HCT116 (cell line): ENCODE measurements around the gene NOA1. TPM values are rescaled to one million over a fixed set of nuclear protein-coding genes. Genes with fewer than 3 reads are reported as not detected.

ENCODE experiments used
- ATAC-seq: fragments of 200-7000 bp; cut with Tn5 transposase; 2 replicates; pipeline ENCODE4 v1.9.1; 2020; ENCODE audit warnings: mild to moderate bottlenecking, moderate library complexity
- Bru-seq: library from RNA; stranded (reverse); fragments of 400-500 nt; gene quantifications from one replicate; lab custom pipeline; 2021; lab: Mats Ljungman, UMichigan
- BruChase-seq, 2 experiments: library from RNA; stranded (reverse); fragments of 400-500 nt; gene quantifications; one replicate each; lab custom pipeline; 2021; lab: Mats Ljungman, UMichigan
- BruUV-seq: library from RNA; stranded (reverse); fragments of 400-500 nt; replicated peaks from 2 replicates; lab custom pipeline; 2021; lab: Mats Ljungman, UMichigan
- CTCF ChIA-PET: fragments of 300-600 bp; sonication (Branson Sonifier 250); formaldehyde crosslinking; loops from one replicate; lab custom pipeline; 2021; ENCODE audit warnings: antibody characterized with exemption; lab: Charles Lee
- POLR2A ChIA-PET: fragments of 300-600, 350-600 bp; sonication (Branson Sonifier 250); formaldehyde crosslinking; loops from one replicate; lab custom pipeline; 2021; ENCODE audit warnings: antibody characterized with exemption; lab: Charles Lee
- RAD21 ChIA-PET, 2 experiments: fragments of 300-600 bp; sonication (Branson Sonifier 250); formaldehyde crosslinking; loops; one replicate each; lab custom pipeline; 2023; ENCODE audit warnings: low total read pairs in 2 of 2; ENCODE audit not compliant: uncharacterized antibody in 2 of 2, unreplicated experiment in 2 of 2, low non-redundant PET in 1 of 2; lab: Charles Lee
- DNase-seq: peaks from one replicate; pipeline ENCODE4 v3.0.0-alpha.2; 2010; ENCODE audit warnings: low read depth, low spot score
- H2AFZ ChIP-seq: fragments of 200-600 bp; shearing (Covaris generic), sonication (generic); 2 replicates; pipeline ENCODE4 v1.6.1; 2017; ENCODE audit warnings: low read depth, mixed run types, mixed read lengths, antibody characterized with exemption, low read length; ENCODE audit not compliant: poor library complexity, severe bottlenecking
- H3K27ac ChIP-seq: 2 replicates; pipeline ENCODE4 v1.5.1; 2012; ENCODE audit warnings: low read depth, low read length
- H3K27me3 ChIP-seq: fragments of 200-600 bp; sonication (generic); 2 replicates; pipeline ENCODE4 v1.6.1; 2016; ENCODE audit warnings: mixed run types, low read length, mixed read lengths; ENCODE audit not compliant: insufficient read depth
- H3K36me3 ChIP-seq, 2 experiments: fragments of 200-500 bp in 1 of 2; fragments of 200-600 bp in 1 of 2; sonication (Bioruptor generic) in 1 of 2; sonication (generic) in 1 of 2; 2 replicates each; pipeline versions ENCODE4 v1.5.1 to v1.6.1; 2014 to 2016; ENCODE audit warnings: low read length in 2 of 2, inconsistent platforms in 1 of 2, mixed read lengths in 1 of 2, mixed run types in 1 of 2; ENCODE audit not compliant: insufficient read depth in 2 of 2, control insufficient read depth in 1 of 2
- H3K4me1 ChIP-seq, 2 experiments: fragments of 200-600 bp in 1 of 2; sonication (generic) in 1 of 2; 2 replicates each; pipeline versions ENCODE4 v1.5.1 to v1.6.1; 2012 to 2017; ENCODE audit warnings: low read length in 2 of 2, inconsistent platforms in 1 of 2, mild to moderate bottlenecking in 1 of 2, mixed read lengths in 1 of 2, mixed run types in 1 of 2, moderate library complexity in 1 of 2; ENCODE audit not compliant: insufficient read depth in 2 of 2, control insufficient read depth in 1 of 2
- H3K4me2 ChIP-seq: fragments of 200-600 bp; sonication (generic); 2 replicates; pipeline ENCODE4 v1.6.1; 2017; ENCODE audit warnings: mixed run types, low read length, mixed read lengths
- H3K4me3 ChIP-seq, 2 experiments: fragments of 200-600 bp in 1 of 2; sonication (generic) in 1 of 2; replicated peaks in 1 of 2; 2 replicates each; pipeline ENCODE4 v1.5.1; 2011 to 2016; ENCODE audit warnings: low read length in 2 of 2, control low read depth in 1 of 2, low read depth in 1 of 2, mild to moderate bottlenecking in 1 of 2, mixed read lengths in 1 of 2, mixed run types in 1 of 2
- H3K79me2 ChIP-seq: fragments of 200-600 bp; sonication (generic); 2 replicates; pipeline ENCODE4 v1.6.1; 2017; ENCODE audit warnings: mild to moderate bottlenecking, mixed run types, low read length, moderate library complexity, mixed read lengths; ENCODE audit not compliant: insufficient read depth
- H3K9ac ChIP-seq: fragments of 200-600 bp; sonication (generic); 2 replicates; pipeline ENCODE4 v1.6.1; 2016; ENCODE audit warnings: low read length, mixed read lengths
- H3K9me2 ChIP-seq: fragments of 200-600 bp; sonication (generic), shearing (Covaris generic); 2 replicates; pipeline ENCODE4 v1.6.1; 2017; ENCODE audit warnings: mixed run types, mild to moderate bottlenecking, moderate library complexity; ENCODE audit not compliant: insufficient read depth
- H3K9me3 ChIP-seq, 2 experiments: fragments of 200-500 bp in 1 of 2; fragments of 200-600 bp in 1 of 2; sonication (Bioruptor generic) in 1 of 2; sonication (generic) in 1 of 2; 2 replicates each; pipeline ENCODE4 v1.6.1; 2014 to 2017; ENCODE audit warnings: low read length in 2 of 2, mixed read lengths in 2 of 2, inconsistent platforms in 1 of 2, low read depth in 1 of 2, mild to moderate bottlenecking in 1 of 2, mixed run types in 1 of 2, moderate library complexity in 1 of 2; ENCODE audit not compliant: control insufficient read depth in 1 of 2, insufficient read depth in 1 of 2
- H4K20me1 ChIP-seq: fragments of 200-600 bp; sonication (generic), shearing (Covaris generic); 2 replicates; pipeline ENCODE4 v1.6.1; 2017; ENCODE audit warnings: mixed run types, mild to moderate bottlenecking, moderate library complexity; ENCODE audit not compliant: insufficient read depth
- CBX3 ChIP-seq: IDR thresholded peaks from 2 replicates; pipeline ENCODE4 v1.6.1; 2012; ENCODE audit warnings: low read depth
- ELF1 ChIP-seq: IDR thresholded peaks from 2 replicates; pipeline ENCODE4 v1.6.1; 2012; ENCODE audit warnings: low read depth, borderline replicate concordance
- POLR2A ChIP-seq: IDR thresholded peaks from 2 replicates; pipeline ENCODE4 v1.7.0; 2011; ENCODE audit warnings: borderline replicate concordance; ENCODE audit not compliant: insufficient read depth, insufficient read length; ENCODE audit errors: extremely low read depth
- POLR2AphosphoS5 ChIP-seq: IDR thresholded peaks from 2 replicates; pipeline ENCODE4 v1.6.1; 2011; ENCODE audit warnings: mild to moderate bottlenecking, low read depth, low read length, moderate library complexity
- SIN3A ChIP-seq: IDR thresholded peaks from 2 replicates; pipeline ENCODE4 v1.6.1; 2012; ENCODE audit warnings: low read depth
- SP1 ChIP-seq: IDR thresholded peaks from 2 replicates; pipeline ENCODE4 v1.6.1; 2012; ENCODE audit warnings: low read depth
- YY1 ChIP-seq: IDR thresholded peaks from 2 replicates; pipeline ENCODE4 v1.6.1; 2011; ENCODE audit warnings: low read length, low read depth, moderate library complexity, mild to moderate bottlenecking; ENCODE audit not compliant: insufficient replicate concordance; ENCODE audit errors: extremely low read depth
- ZFX ChIP-seq: fragments of 450-650 bp; IDR thresholded peaks from 2 replicates; pipeline ENCODE4 v1.6.1; 2017
- intact Hi-C: fragments of 100-400 bp; cut with micrococcal nuclease; formaldehyde crosslinking; loops from 2 replicates; pipeline ENCODE4 v1.10.0; 2022
- long read RNA-seq: library from polyadenylated mRNA; unstranded; transcript quantifications from one replicate; pipeline ENCODE4 v2.0.0, GENCODE V29; 2021; ENCODE audit not compliant: unreplicated experiment
- polyA plus RNA-seq: library from polyadenylated mRNA; unstranded; fragments of >200 nt; gene quantifications from 2 replicates; pipeline ENCODE4 v1.2.1, GENCODE V29; 2012; ENCODE audit warnings: missing spikeins
- total RNA-seq: library from RNA; stranded (reverse); gene quantifications from one replicate; pipeline ENCODE4 v1.2.1, GENCODE V29; 2021; ENCODE audit not compliant: unreplicated experiment
- TF ChIP-seq, protein P1 (sequence below): IDR thresholded peaks from 2 replicates; pipeline ENCODE4 v1.6.1; 2011; ENCODE audit warnings: mild to moderate bottlenecking, low read length, moderate library complexity; ENCODE audit not compliant: insufficient replicate concordance; ENCODE audit errors: extremely low read depth
- TF ChIP-seq, protein P2 (sequence below): IDR thresholded peaks from 2 replicates; pipeline ENCODE4 v1.6.1; 2012

NOA1 gene
- total RNA-seq = 38.4 TPM
- polyA plus RNA-seq = 21.2 and 26.0 TPM in 2 replicates
- Bru-seq, nascent RNA = percentile 78 among the genes with signal in this experiment
- percentile 75 among the genes with signal in this experiment for BruChase-seq, experiment 1, labeled RNA remaining after a 6-hour chase
- BruChase-seq, experiment 2, labeled RNA remaining after a 2-hour chase = percentile 74 among the genes with signal in this experiment
- long read RNA-seq, transcript NOA1-201 (7 exons, 3,415 nt) = major isoform, 146 of 172 reads
- long read RNA-seq, partial matches to known transcripts = 6 of 172 reads
- long read RNA-seq, other reads (novel, unspliced or antisense) = 20 of 172 reads

DNA sequence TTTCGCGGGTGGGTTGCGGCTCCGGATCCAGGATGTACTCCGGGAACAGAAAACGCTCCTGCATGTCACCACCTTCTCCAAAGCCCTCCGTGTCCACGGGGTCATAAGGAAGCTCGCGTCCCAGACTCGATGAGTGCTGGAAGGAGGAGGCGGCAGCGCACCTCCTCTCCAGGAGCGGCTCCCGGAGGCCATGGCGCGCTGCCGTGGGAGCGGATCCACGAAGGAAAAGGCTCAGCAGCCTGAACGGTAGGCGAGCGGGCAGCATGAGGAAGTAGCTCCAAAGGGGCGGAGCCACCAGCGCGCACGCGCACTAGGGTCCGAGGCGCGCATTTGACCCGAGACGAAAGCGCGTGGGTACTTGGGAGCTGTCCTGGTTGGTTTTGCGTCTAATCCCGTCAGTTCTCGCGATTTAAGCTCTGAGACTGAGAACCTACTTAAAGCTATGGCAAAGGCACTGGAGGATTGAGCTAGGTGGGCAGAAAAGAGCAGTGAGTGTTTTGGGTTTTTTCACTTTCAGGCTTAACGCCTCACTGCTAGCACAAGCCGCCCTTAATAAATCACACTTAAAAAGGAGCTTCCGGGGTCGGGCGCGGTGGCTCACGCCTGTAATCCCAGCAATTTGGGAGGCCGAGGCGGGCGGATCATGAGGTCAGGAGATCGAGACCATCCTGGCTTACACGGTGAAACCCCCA lies at the start of gene NOA1:
NOA1 (minus strand) TSS at position 286 of the 692 bp plus-strand sequence; CDS start at position 265, 21 bp downstream.
- Histone ChIP-seq H3K79me2 (peaks cover 87% of the 10 kb centered on the region), H2AFZ (no peak within 1 kb of the TSS), H3K4me2 (peak within 1 kb of the TSS; percentile 90), H3K9ac (peak within 1 kb of the TSS; percentile 97), H3K4me3 (peak within 1 kb of the TSS; percentile 97 to 98), H3K9me2 (no peaks in the 10 kb centered on the region), H3K4me1 (peaks cover 7 to 17% of the 10 kb centered on the region in 2 experiments; a peak in 2 of 4 replicates), H3K27ac (peak within 1 kb of the TSS; percentile 84), H3K27me3 (no peaks in the 10 kb centered on the region), H4K20me1 (peaks cover 7% of the 10 kb centered on the region; the same call in 1 of the 2 replicates), H3K9me3 (peaks cover 0 to 5% of the 10 kb centered on the region in 2 experiments; a peak in 1 of 4 replicates), H3K36me3 (peaks cover 17 to 28% of the 10 kb centered on the region in 2 experiments)
- DNase-seq (peak; percentile 99), ATAC-seq (peak; percentile 78)
- ChIA-PET CTCF (interaction anchor here (1.0 to 2.9 kb wide), 3 partner anchors 17 to 142 kb away, joined by 3 to 14 read pairs (median 3); partner anchors contain the start of gene REST), POLR2A (interaction anchor here (0.8 to 2.4 kb wide), 12 partner anchors 10 to 542 kb away, joined by 3 to 16 read pairs (median 8); partner anchors contain the start of genes PAICS, PPAT and REST), RAD21 (no interaction called here)
- no TSS peak for BruUV-seq
- intact Hi-C loops = loop anchor here (5.0 kb wide), 1 partner anchor 70 kb away; the partner anchor contains the start of gene REST
- peak; percentile 33; the same call in 1 of the 2 replicates for TF ChIP-seq SP1
- TF ChIP-seq, protein P1, sequence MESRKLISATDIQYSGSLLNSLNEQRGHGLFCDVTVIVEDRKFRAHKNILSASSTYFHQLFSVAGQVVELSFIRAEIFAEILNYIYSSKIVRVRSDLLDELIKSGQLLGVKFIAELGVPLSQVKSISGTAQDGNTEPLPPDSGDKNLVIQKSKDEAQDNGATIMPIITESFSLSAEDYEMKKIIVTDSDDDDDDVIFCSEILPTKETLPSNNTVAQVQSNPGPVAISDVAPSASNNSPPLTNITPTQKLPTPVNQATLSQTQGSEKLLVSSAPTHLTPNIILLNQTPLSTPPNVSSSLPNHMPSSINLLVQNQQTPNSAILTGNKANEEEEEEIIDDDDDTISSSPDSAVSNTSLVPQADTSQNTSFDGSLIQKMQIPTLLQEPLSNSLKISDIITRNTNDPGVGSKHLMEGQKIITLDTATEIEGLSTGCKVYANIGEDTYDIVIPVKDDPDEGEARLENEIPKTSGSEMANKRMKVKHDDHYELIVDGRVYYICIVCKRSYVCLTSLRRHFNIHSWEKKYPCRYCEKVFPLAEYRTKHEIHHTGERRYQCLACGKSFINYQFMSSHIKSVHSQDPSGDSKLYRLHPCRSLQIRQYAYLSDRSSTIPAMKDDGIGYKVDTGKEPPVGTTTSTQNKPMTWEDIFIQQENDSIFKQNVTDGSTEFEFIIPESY = peak; percentile 95
- no peak for TF ChIP-seq CBX3
- peak; percentile 88 for TF ChIP-seq POLR2AphosphoS5
- TF ChIP-seq ELF1 = peak; percentile 57
- peak; percentile 16 for TF ChIP-seq YY1
- no peak for TF ChIP-seq ZFX
- TF ChIP-seq, protein P2, sequence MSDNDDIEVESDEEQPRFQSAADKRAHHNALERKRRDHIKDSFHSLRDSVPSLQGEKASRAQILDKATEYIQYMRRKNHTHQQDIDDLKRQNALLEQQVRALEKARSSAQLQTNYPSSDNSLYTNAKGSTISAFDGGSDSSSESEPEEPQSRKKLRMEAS = peak; percentile 61
- peak; percentile 89 for TF ChIP-seq POLR2A
- peak; percentile 76 for TF ChIP-seq SIN3A
